ENCODE results near the gene SUMF2.
"Not testable (repeated sequence)": the region's sequence is repeated elsewhere in the genome, so short reads cannot be mapped to it uniquely, and the experiment has no call there.

SUMF2 gene

GRCh38 chr7:56063882-56064625 lies at the start of gene SUMF2:
TSS of gene SUMF2 (plus strand) at chr7:56064286. CDS start at chr7:56064312, 26 bp downstream.
- H3K4me3 ChIP-seq: peak within 1 kb of the TSS; percentile 60 to 91 (median 75)
- H3K27ac ChIP-seq: peak within 1 kb of the TSS; percentile 38 to 97 (median 92)

DNA sequence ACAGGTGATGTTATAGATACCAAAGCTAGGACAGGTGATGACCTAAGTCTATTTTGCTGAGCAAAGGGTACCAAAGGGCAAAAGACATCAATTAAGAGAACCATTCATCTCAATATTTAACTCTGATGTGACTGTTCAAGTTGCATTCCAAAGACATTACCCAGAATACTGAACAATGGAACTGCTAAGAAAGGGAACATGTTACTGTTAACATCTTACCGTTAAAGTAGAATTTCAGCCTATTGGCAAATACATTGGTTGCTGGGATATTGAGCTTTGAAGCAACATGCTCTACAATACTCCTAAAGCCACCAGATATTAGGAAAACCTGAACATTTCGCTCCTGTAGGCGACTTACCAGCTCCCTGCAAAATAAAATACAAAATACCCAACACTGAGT lies 47.1 kb upstream of the SUMF2 start:
- not testable (repeated sequence) for H3K27ac ChIP-seq, H3K4me3 ChIP-seq

GRCh38 chr7:56019501-56019900 lies 44.6 kb upstream of the SUMF2 start:
- Histone ChIP-seq H3K4me3 (no peak overlapping the region), H3K27ac (no peak overlapping the region)

DNA sequence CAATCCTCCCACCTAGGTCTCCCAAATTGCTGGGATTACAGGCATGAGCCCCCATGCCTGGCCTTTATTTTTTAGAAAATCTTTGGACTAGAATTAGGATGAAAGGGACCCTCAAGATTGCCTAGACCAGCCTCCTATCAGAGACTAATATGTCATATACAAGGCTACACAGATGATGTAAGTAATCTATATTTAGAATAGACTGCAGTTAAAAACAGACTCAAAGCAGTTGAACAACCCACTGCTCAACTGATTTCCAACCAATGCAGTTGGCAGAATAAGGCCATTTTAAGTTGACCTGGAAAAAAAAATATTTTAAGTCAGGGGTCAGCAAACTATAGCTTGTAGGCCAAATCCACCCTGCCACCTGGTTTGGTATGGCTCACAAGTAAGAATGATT lies 40.6 kb upstream of the SUMF2 start:
- Histone ChIP-seq H3K27ac (no peak overlapping the region), H3K4me3 (no peak overlapping the region)

DNA sequence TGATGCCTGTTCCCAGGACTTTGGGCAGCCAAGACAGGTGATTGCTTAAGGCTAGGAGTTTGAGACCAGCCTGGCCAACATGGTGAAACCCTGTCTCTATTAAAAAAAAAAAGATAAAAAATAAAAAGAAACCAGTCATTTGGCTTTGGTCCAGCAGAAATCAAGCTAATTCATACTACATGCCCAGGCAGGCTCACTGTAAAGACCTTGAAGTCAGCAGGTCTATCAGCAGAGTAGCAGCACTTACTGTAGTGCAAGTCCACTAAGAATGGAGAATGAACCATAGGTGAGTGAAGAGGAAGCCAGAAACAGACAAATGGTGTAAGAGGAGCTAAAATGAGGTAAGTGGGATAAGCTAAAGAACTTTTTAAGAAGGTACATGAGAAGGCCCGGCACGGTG lies 37.5 kb upstream of the SUMF2 start:
- Histone ChIP-seq H3K27ac (no peak overlapping the region), H3K4me3 (no peak overlapping the region)

DNA sequence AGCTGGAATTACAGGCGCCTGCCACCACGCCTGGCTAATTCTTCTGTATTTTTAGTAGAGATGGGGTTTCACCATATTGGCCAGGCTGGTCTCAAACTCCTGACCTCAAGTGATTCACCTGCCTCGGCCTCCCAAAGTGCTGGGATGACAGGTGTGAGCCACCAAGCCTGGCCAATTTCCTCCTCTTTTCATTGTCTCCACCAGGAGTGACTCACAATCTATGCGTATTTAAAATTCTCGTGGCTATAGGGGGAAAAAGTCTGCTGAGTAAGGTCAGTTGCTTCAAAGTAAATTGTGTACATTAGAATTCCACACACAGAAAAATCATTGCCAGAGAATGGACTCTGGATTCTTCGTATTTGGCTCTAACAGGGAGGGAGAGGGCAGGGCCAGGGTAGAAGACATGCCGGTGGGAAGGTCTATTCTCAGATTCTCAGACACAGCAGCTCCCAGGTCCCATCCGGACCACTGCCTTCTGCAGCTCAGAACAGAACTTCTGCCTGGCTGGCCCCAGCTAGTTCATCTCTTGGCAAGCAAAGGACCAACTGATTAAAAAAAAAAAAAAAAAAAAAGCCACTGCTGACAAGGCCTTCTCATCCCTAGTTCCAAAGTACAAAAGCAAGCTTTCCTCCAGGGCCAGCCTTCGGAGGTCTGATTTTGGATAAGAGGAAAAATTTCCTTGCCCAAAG lies 35.0 kb upstream of the SUMF2 start:
- no peak overlapping the region for H3K27ac ChIP-seq
- no peak overlapping the region for H3K4me3 ChIP-seq

GRCh38 chr7:56030340-56030739 lies 33.7 kb upstream of the SUMF2 start:
- Histone ChIP-seq H3K27ac (no peak overlapping the region), H3K4me3 (no peak overlapping the region)

- H3K4me3 ChIP-seq, H3K27ac ChIP-seq: not testable (repeated sequence)
Measured at GRCh38 chr7:56031556-56031955, 32.5 kb upstream of the SUMF2 start.

DNA sequence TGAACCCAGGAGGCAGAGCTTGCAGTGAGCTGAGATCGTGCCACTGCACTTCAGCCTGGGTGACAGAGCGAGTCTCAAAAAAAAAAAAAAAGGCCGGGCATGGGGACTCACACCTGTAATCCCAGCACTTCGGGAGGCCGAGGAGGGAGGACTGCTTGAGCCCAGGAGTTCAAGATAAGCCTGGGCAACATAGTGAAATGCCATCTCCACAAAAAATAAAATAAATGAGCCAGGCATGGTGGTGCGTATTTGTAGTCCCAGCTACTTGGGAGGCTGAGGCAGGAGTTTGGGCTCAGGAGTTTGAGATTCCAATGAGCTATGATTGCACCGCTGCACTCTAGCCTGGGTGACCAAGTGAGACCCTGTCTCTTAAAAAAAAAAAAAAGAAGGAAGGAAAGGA lies 31.5 kb upstream of the SUMF2 start:
- not testable (repeated sequence) for H3K4me3 ChIP-seq, H3K27ac ChIP-seq

DNA sequence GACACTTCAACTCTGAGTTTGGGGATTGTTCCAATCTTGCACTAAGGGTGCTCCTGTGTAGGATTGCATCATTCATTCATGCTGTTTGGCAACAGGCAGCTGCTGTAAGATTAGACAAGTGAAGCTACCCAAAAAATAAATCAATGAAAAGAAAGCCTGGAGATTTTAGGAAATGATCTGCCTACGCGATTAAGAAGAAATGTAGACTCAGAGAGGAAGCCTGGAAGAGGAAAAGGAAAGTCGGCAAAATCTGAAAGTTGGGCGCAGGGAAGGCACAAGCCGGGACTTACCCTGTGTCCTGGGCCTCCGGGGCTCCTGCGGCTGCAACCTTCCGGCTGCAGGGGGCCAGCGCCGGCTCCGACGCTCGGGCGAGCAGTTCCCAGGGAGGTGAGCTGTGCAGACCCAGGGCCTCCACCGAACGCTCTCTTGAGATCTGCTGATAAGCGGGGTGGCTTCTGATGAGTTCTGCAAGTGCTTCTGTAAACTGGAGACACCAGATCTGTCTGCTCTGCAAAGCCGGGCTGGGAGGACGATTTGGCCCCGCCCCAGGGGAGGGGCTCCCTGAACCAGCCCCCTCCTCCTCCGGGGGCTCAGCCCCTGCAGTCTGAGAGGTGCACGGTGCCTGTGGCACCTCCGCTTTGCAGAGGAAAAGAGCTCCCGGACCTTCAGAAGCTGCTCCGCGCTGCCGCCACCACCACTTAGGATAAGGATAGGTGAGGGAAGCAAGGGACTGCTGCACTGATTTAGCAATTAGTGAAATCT lies 30.2 kb upstream of the SUMF2 start:
- Histone ChIP-seq H3K27ac (peak overlapping the region in 17 of 21 experiments; percentile 2 to 85 (median 67)), H3K4me3 (peak overlapping the region; percentile 47 to 76 (median 55))

DNA sequence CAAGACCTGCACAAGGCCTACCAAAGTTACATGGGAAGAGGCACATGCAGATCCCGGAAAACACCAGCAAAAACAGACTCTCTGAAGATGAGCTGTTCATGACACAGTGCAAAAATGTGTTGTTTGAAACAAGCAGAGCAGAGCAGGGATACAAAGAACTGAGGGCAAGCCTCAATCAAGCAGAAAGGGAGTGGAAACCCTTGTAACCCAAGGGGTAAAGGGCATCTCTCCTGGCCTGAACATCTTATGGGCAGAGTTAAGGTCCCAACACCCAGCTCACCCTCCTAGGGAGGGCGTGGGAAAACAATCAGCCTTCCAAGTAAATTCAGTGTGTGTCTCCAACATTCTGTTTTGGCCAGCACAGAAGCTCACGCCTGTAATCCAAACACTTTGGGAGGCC lies 23.4 kb upstream of the SUMF2 start:
- H3K4me3 ChIP-seq: no peak overlapping the region
- H3K27ac ChIP-seq: no peak overlapping the region

- not testable (repeated sequence) for H3K4me3 ChIP-seq
- H3K27ac ChIP-seq: peak overlapping the region in 1 of 21 experiments; percentile 47
Measured at GRCh38 chr7:56045758-56046157, 18.3 kb upstream of the SUMF2 start.

DNA sequence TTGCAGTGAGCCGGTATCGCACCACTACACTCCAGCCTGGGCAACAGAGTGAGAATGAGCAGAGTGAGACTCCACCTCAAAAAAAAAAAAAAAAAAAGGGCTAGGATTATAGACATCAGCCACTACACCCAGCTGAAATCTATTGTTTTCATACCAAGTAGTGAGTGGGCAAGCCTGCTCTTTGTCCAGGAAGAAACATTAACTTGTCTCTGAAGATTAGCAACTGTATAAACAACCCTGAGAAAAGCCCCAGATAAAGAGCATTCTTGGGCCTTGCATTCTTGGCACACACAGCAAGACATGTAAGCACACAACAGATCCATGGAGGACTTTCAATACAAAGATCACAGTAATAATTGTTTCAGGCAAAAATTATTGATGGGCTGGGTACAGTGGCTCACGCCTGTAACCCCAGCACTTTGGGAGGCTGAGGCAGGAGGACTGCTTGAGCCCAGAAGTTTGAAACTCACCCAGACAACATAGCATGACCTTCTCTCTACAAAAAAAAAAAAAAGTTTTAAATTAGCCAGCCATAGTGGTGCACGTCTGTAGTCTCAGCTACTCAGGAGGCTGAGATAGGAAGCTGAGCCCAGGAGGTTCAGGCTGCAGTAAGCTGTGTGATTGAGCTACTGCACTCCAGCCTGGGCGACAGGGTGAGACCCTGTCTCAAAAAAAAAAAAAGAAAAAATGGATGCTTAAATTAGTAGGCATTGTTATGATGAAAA lies 17.2 kb upstream of the SUMF2 start:
- no peak overlapping the region for H3K4me3 ChIP-seq
- H3K27ac ChIP-seq: peak overlapping the region in 3 of 21 experiments; percentile 6 to 56 (median 8)

DNA sequence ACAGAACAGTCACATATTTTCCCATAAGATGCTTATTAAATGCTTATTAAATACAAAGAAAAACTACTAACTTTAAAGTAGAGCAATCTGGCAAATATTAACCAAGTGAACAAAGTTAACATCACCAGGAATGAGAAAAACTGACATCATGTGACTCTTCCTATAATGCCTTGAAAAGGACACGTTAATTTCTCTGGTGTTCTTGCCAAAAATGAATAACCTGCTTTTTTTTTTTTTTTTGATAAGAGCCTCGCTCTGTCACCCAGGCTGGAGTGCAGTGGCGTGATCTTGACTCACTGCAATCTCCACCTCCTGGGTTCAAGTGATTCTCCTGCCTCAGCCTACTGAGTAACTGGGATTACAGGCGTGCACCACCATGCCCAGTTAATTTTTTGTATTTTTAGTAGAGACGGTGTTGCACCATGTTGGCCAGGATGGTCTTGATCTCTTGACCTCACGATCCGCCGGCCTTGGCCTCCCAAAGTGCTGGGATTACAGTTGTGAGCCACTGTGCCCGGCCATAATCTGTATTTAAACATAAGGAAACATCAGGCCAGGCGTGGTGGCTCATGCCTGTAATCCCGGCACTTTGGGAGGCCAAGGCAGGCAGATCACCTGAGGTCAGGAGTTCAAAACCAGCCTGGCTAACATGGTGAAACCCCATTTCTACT lies 16.5 kb upstream of the SUMF2 start:
- peak overlapping the region in 2 of 21 experiments; percentile 8 to 56 for H3K27ac ChIP-seq

GRCh38 chr7:56048245-56048644 lies 15.8 kb upstream of the SUMF2 start:
- H3K27ac ChIP-seq: no peak overlapping the region

More for the DNA sequence above, 16.5 kb upstream of the SUMF2 start:
- H3K4me3 ChIP-seq: not testable (repeated sequence)

GRCh38 chr7:56048763-56049162 lies 15.3 kb upstream of the SUMF2 start:
- not testable (repeated sequence) for H3K4me3 ChIP-seq, H3K27ac ChIP-seq

More at GRCh38 chr7:56048245-56048644, 15.8 kb upstream of the SUMF2 start:
- H3K4me3 ChIP-seq: no peak overlapping the region

DNA sequence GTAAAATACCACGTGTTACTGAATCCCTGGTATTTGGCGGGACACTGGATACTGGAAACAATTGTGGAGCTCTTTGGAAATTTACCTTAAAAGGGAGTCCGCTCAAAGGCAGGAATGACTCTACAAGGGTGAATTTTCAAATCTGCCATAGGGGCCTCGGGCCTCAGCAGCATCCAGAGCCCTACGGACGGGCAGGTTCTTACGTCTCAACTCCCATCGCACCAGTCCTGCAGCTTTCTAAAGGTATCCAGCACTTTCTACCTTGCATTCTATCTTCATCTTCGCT lies 13.1 kb upstream of the SUMF2 start:
- Histone ChIP-seq H3K27ac (peak overlapping the region; percentile 55 to 98 (median 89)), H3K4me3 (peak overlapping the region; percentile 61 to 98 (median 87))

GRCh38 chr7:56051339-56052191 lies 12.5 kb upstream of the SUMF2 start, which contains the start of the genes CCT6A and PSPH:
TSS of gene CCT6A (plus strand) at chr7:56051765. CDS start at chr7:56051849, 84 bp downstream.
TSS of gene PSPH (minus strand) at chr7:56051444. CDS start at chr7:56021212, 30,232 bp downstream.
- H3K27ac ChIP-seq: peak within 1 kb of the TSS; percentile 75 to 98 (median 91)

More at GRCh38 chr7:56051339-56052191, 12.5 kb upstream of the SUMF2 start, which contains the start of the genes CCT6A and PSPH:
- peak within 1 kb of the TSS; percentile 61 to 98 (median 87) for H3K4me3 ChIP-seq

Data from skin epidermis (tissue), 12 donors.